Fibroblast of lung (primary cell): ENCODE measurements around the gene GALNT18. TPM values are rescaled to one million over a fixed set of nuclear protein-coding genes. Genes with fewer than 3 reads are reported as not detected.

Experiments used
- DNase-seq, 2 donors: peaks; one replicate each; pipeline versions ENCODE4 v3.0.0 to v3.0.0-alpha.2; 2010; ENCODE audit warnings: low read depth in 2 of 2
- H2AFZ ChIP-seq: 2 replicates; pipeline ENCODE4 v1.5.1; 2012; ENCODE audit warnings: low read length, control low read depth, inconsistent platforms
- H3K27ac ChIP-seq: 2 replicates; pipeline ENCODE4 v1.5.1; 2011; ENCODE audit warnings: low read length, control low read depth; ENCODE audit not compliant: insufficient read depth
- H3K27me3 ChIP-seq: 2 replicates; pipeline ENCODE4 v1.5.1; 2011; ENCODE audit warnings: mild to moderate bottlenecking, low read length; ENCODE audit not compliant: control insufficient read depth, insufficient read depth
- H3K36me3 ChIP-seq: 2 replicates; pipeline ENCODE4 v1.5.1; 2011; ENCODE audit warnings: low read length; ENCODE audit not compliant: control insufficient read depth, insufficient read depth
- H3K4me1 ChIP-seq: 2 replicates; pipeline ENCODE4 v1.5.1; 2011; ENCODE audit warnings: low read length; ENCODE audit not compliant: control insufficient read depth, insufficient read depth; ENCODE audit errors: extremely low read depth
- H3K4me2 ChIP-seq: 2 replicates; pipeline ENCODE4 v1.5.1; 2011; ENCODE audit warnings: low read length, control low read depth; ENCODE audit not compliant: insufficient read depth; ENCODE audit errors: extremely low read depth
- H3K4me3 ChIP-seq, 4 experiments: fragments of 200-600 bp in 1 of 4; sonication (generic) in 1 of 4; replicated peaks in 1 of 4; 2 replicates each; pipeline ENCODE4 v1.5.1; 2011 to 2016; ENCODE audit warnings: low read length in 4 of 4, low read depth in 3 of 4, mild to moderate bottlenecking in 3 of 4, control low read depth in 2 of 4, inconsistent platforms in 1 of 4, mixed read lengths in 1 of 4; ENCODE audit not compliant: insufficient read depth in 1 of 4; ENCODE audit errors: control extremely low read depth in 1 of 4
- H3K79me2 ChIP-seq: 2 replicates; pipeline ENCODE4 v1.5.1; 2012; ENCODE audit warnings: mild to moderate bottlenecking, low read length, inconsistent platforms; ENCODE audit not compliant: control insufficient read depth, insufficient read depth
- H3K9ac ChIP-seq: 2 replicates; pipeline ENCODE4 v1.5.1; 2011; ENCODE audit warnings: mild to moderate bottlenecking, low read length, control low read depth; ENCODE audit not compliant: insufficient read depth
- H3K9me3 ChIP-seq: 2 replicates; pipeline ENCODE4 v1.5.1; 2012; ENCODE audit warnings: low read depth, low read length; ENCODE audit not compliant: control insufficient read depth, insufficient read depth
- H4K20me1 ChIP-seq: 2 replicates; pipeline ENCODE4 v1.5.1; 2011; ENCODE audit warnings: low read length; ENCODE audit not compliant: control insufficient read depth, insufficient read depth; ENCODE audit errors: extremely low read depth
- CTCF ChIP-seq, 2 donors: IDR thresholded peaks in 1 of 2; conservative IDR thresholded peaks in 1 of 2; 1 replicate in 1 of 2; 2 replicates in 1 of 2; pipeline ENCODE4 v1.5.1; 2011 to 2012; ENCODE audit warnings: low read length in 2 of 2, control low read depth in 1 of 2, inconsistent platforms in 1 of 2, low read depth in 1 of 2, mild to moderate bottlenecking in 1 of 2
- EZH2 ChIP-seq: IDR thresholded peaks from 2 replicates; pipeline ENCODE4 v1.5.1; 2012; ENCODE audit warnings: low read length, control low read depth, mild to moderate bottlenecking; ENCODE audit errors: missing control alignments
- polyA plus RNA-seq, 2 donors: library from polyadenylated mRNA; depleted of rRNA in 1 of 2; stranded (reverse) in 1 of 2; unstranded in 1 of 2; fragments of >200 nt; gene quantifications; 2 replicates each; pipeline ENCODE4 v1.2.1, GENCODE V29; 2011 to 2012; ENCODE audit warnings: missing spikeins in 1 of 2
- total RNA-seq: library from RNA; depleted of rRNA; stranded (reverse); fragments of >200 nt; gene quantifications from 2 replicates; pipeline ENCODE4 v1.2.1, GENCODE V29; 2014

GALNT18 gene
- total and polyA plus RNA-seq, 2 donors (not counting 1 experiment from before 2014, with no cell fraction given): 0.50 to 19.3 TPM

GRCh38 chr11:11622772-11623171 lies 967 bp upstream of the GALNT18 start:
- no peaks in the 10 kb centered on the region for H3K36me3 ChIP-seq
- DNase-seq: no peak

GRCh38 chr11:11622340-11622706 lies 518 bp upstream of the GALNT18 start:
- Histone ChIP-seq H3K9ac (no peak overlapping the region), H3K27me3 (peaks cover 6% of the 10 kb centered on the region), H3K36me3 (no peaks in the 10 kb centered on the region), H3K79me2 (no peaks in the 10 kb centered on the region), H3K4me2 (peak overlapping the region; percentile 60), H3K27ac (no peak overlapping the region), H4K20me1 (no peaks in the 10 kb centered on the region), H3K4me1 (no peaks in the 10 kb centered on the region), H3K9me3 (no peaks in the 10 kb centered on the region), H2AFZ (peak overlapping the region; percentile 9), H3K4me3 (peak overlapping the region in 2 of 4 experiments; percentile 21 to 48)
- TF ChIP-seq EZH2 (no peak), CTCF (conservative IDR thresholded peaks at IDR 0.05 in 1 of 2, IDR thresholded peaks at IDR 0.05 in 1 of 2; ENCODE audit: low read depth in 1 of 2, low read length in 2 of 2) (no peak)
- DNase-seq: no peak

More at GRCh38 chr11:11622772-11623171, 967 bp upstream of the GALNT18 start:
- H3K79me2 ChIP-seq: no peaks in the 10 kb centered on the region
- H3K27ac ChIP-seq: no peak overlapping the region
- no peaks in the 10 kb centered on the region for H3K4me1 ChIP-seq
- TF ChIP-seq CTCF (conservative IDR thresholded peaks at IDR 0.05 in 1 of 2, IDR thresholded peaks at IDR 0.05 in 1 of 2; ENCODE audit: low read depth in 1 of 2, low read length in 2 of 2) (no peak), EZH2 (no peak)
- H3K9me3 ChIP-seq: no peaks in the 10 kb centered on the region
- no peak overlapping the region for H3K9ac ChIP-seq
- no peak overlapping the region for H3K4me3 ChIP-seq
- H3K27me3 ChIP-seq: peaks cover 6% of the 10 kb centered on the region
- no peak overlapping the region for H3K4me2 ChIP-seq
- H2AFZ ChIP-seq: no peak overlapping the region
- H4K20me1 ChIP-seq: no peaks in the 10 kb centered on the region

GRCh38 chr11:11620921-11621572 lies 758 bp downstream of the GALNT18 start:
- Histone ChIP-seq H3K4me3 (peak overlapping the region; percentile 64 to 69 (median 66)), H2AFZ (peak overlapping the region; percentile 47), H3K9me3 (no peaks in the 10 kb centered on the region), H3K4me2 (peak overlapping the region; percentile 94), H4K20me1 (no peaks in the 10 kb centered on the region), H3K79me2 (no peaks in the 10 kb centered on the region), H3K27ac (peak overlapping the region; percentile 13), H3K4me1 (no peaks in the 10 kb centered on the region), H3K9ac (peak overlapping the region; percentile 29), H3K27me3 (peaks cover 6% of the 10 kb centered on the region), H3K36me3 (no peaks in the 10 kb centered on the region)
- peak in 1 of 2 donors; percentile 23 for TF ChIP-seq CTCF (conservative IDR thresholded peaks at IDR 0.05 in 1 of 2, IDR thresholded peaks at IDR 0.05 in 1 of 2; ENCODE audit: low read depth in 1 of 2, low read length in 2 of 2)
- peak; percentile 65 for TF ChIP-seq EZH2
- peak; percentile 34 to 35 for DNase-seq
